B cell (primary cell): Measurements from ENCODE around the gene MRPL41. TPM values are rescaled to one million over a fixed set of nuclear protein-coding genes. Genes with fewer than 3 reads are reported as not detected.

Source experiments
- ATAC-seq: fragments of 200-7000 bp; cut with Tn5 transposase; one replicate; pipeline ENCODE4 v1.10.0; 2021; ENCODE audit warnings: low read depth, mild to moderate bottlenecking, moderate number of reproducible peaks, moderate library complexity
- CTCF ChIA-PET: fragments of 350-600 bp; sonication (Branson Sonifier 250); formaldehyde crosslinking; loops from one replicate; lab custom pipeline; 2021; ENCODE audit warnings: antibody characterized with exemption, inconsistent platforms; lab: Charles Lee
- POLR2A ChIA-PET: fragments of 350-600 bp; sonication (Branson Sonifier 250); formaldehyde crosslinking; loops from one replicate; lab custom pipeline; 2021; ENCODE audit warnings: antibody characterized with exemption; lab: Charles Lee
- DNase-seq: peaks from one replicate; pipeline ENCODE4 v3.0.0; 2013
- H2AFZ ChIP-seq: 2 replicates; pipeline ENCODE4 v1.6.1; 2012; ENCODE audit warnings: mild to moderate bottlenecking, low read depth, low read length; ENCODE audit not compliant: insufficient read depth, poor library complexity, severe bottlenecking
- H3K27ac ChIP-seq, 2 donors: 1 replicate in 1 of 2; 2 replicates in 1 of 2; pipeline ENCODE4 v1.5.1; 2012 to 2013; ENCODE audit warnings: low read length in 2 of 2, mild to moderate bottlenecking in 2 of 2, moderate library complexity in 1 of 2
- H3K27me3 ChIP-seq, 4 experiments: fragments of 200-600 bp in 1 of 4; sonication (generic) in 1 of 4; replicated peaks in 1 of 4; 1 replicate in 2 of 4; 2 replicates in 2 of 4; pipeline versions ENCODE4 v1.6.1 to v1.7.0; 2013 to 2016; ENCODE audit warnings: low read length in 3 of 4, mild to moderate bottlenecking in 2 of 4, mixed read lengths in 1 of 4, moderate library complexity in 1 of 4; ENCODE audit not compliant: insufficient read depth in 4 of 4, control insufficient read depth in 3 of 4; ENCODE audit errors: control extremely low read depth in 1 of 4
- H3K36me3 ChIP-seq, 2 experiments: replicated peaks in 1 of 2; 1 replicate in 1 of 2; 2 replicates in 1 of 2; pipeline versions ENCODE4 v1.6.1 to v1.7.1; 2013; ENCODE audit warnings: low read length in 1 of 2; ENCODE audit not compliant: insufficient read depth in 2 of 2, control insufficient read depth in 1 of 2; ENCODE audit errors: control extremely low read depth in 1 of 2, extremely low read depth in 1 of 2
- H3K4me1 ChIP-seq, 2 donors: fragments of 200-600 bp in 1 of 2; sonication (generic) in 1 of 2; 1 replicate in 1 of 2; 2 replicates in 1 of 2; pipeline versions ENCODE4 v1.5.1 to v1.6.1; 2013 to 2017; ENCODE audit warnings: low read length in 2 of 2; ENCODE audit not compliant: control insufficient read depth in 2 of 2, insufficient read depth in 2 of 2
- H3K4me2 ChIP-seq: replicated peaks from 2 replicates; pipeline ENCODE3; 2012; ENCODE audit warnings: mild to moderate bottlenecking, low read depth, low read length; ENCODE audit not compliant: poor library complexity, severe bottlenecking
- H3K4me3 ChIP-seq, 5 experiments: fragments of 200-600 bp in 1 of 5; sonication (generic) in 1 of 5; 1 replicate in 3 of 5; 2 replicates in 2 of 5; pipeline versions ENCODE4 v1.5.1 to v1.7.0; 2011 to 2016; ENCODE audit warnings: low read length in 4 of 5, mild to moderate bottlenecking in 4 of 5, low read depth in 2 of 5, control low read depth in 1 of 5, moderate library complexity in 1 of 5; ENCODE audit not compliant: insufficient read depth in 1 of 5; ENCODE audit errors: control extremely low read depth in 1 of 5, extremely low read depth in 1 of 5
- H3K79me2 ChIP-seq: fragments of 200-600 bp; sonication (generic); one replicate; pipeline ENCODE4 v1.6.0; 2016; ENCODE audit warnings: low read length; ENCODE audit not compliant: control insufficient read depth, insufficient read depth
- H3K9ac ChIP-seq: fragments of 200-600 bp; sonication (generic); 2 replicates; pipeline ENCODE4 v1.6.1; 2017; ENCODE audit warnings: mild to moderate bottlenecking, low read length, moderate library complexity
- H3K9me3 ChIP-seq, 3 donors: one replicate each; pipeline versions ENCODE4 v1.6.1 to v1.7.1; 2013; ENCODE audit warnings: low read length in 2 of 3; ENCODE audit not compliant: control insufficient read depth in 2 of 3, insufficient read depth in 1 of 3; ENCODE audit errors: control extremely low read depth in 1 of 3
- H4K20me1 ChIP-seq: 2 replicates; pipeline ENCODE4 v1.6.0; 2012; ENCODE audit warnings: mild to moderate bottlenecking, low read length; ENCODE audit not compliant: insufficient read depth, control insufficient read depth, poor library complexity, severe bottlenecking
- H3K27ac Mint-ChIP-seq: one replicate; pipeline ENCODE4 v1.8.0; 2021; ENCODE audit warnings: mixed read lengths
- H3K27me3 Mint-ChIP-seq: one replicate; pipeline ENCODE4 v1.8.0; 2021; ENCODE audit warnings: mixed read lengths
- H3K4me1 Mint-ChIP-seq: one replicate; pipeline ENCODE4 v1.8.0; 2021; ENCODE audit warnings: mixed read lengths
- H3K4me3 Mint-ChIP-seq: one replicate; pipeline ENCODE4 v1.8.0; 2021; ENCODE audit warnings: mixed read lengths
- H3K9me3 Mint-ChIP-seq: one replicate; pipeline ENCODE4 v1.8.0; 2022; ENCODE audit warnings: mixed read lengths; ENCODE audit not compliant: insufficient read depth
- CTCF ChIP-seq: fragments of 200-600 bp; IDR thresholded peaks from one replicate; pipeline ENCODE4 v1.8.0; 2022; ENCODE audit warnings: antibody characterized with exemption, mild to moderate bottlenecking
- EZH2 ChIP-seq: IDR thresholded peaks from 2 replicates; pipeline ENCODE4 v1.6.1; 2012; ENCODE audit warnings: borderline replicate concordance, low read depth, mild to moderate bottlenecking, moderate library complexity, low read length; ENCODE audit not compliant: insufficient read depth, poor library complexity, severe bottlenecking
- WGBS: methylation state at CpG from one replicate; pipeline ENCODE4 v1.1.5; 2013; ENCODE audit warnings: missing lambda C conversion rate; ENCODE audit not compliant: insufficient coverage; 5-methylcytosine and 5-hydroxymethylcytosine counted together
- intact Hi-C: fragments of 100-400 bp; cut with micrococcal nuclease; formaldehyde crosslinking; loops from one replicate; pipeline ENCODE4 v1.10.0; 2022
- polyA plus RNA-seq: library from polyadenylated mRNA; depleted of rRNA; stranded (reverse); fragments of >200 nt; gene quantifications from 2 replicates; pipeline ENCODE4 v1.2.3, GENCODE V29; 2012
- total RNA-seq, 2 donors: library from RNA; stranded (reverse); fragments of 120-200 nt in 1 of 2; gene quantifications; 1 replicate in 1 of 2; 2 replicates in 1 of 2; pipeline versions ENCODE4 v1.2.3 to v1.2.4, GENCODE V29; 2013 to 2022

MRPL41 gene
- total and polyA plus RNA-seq, 2 donors (not counting 1 experiment from before 2014, with no cell fraction given) = 59.2 to 70.9 TPM

DNA sequence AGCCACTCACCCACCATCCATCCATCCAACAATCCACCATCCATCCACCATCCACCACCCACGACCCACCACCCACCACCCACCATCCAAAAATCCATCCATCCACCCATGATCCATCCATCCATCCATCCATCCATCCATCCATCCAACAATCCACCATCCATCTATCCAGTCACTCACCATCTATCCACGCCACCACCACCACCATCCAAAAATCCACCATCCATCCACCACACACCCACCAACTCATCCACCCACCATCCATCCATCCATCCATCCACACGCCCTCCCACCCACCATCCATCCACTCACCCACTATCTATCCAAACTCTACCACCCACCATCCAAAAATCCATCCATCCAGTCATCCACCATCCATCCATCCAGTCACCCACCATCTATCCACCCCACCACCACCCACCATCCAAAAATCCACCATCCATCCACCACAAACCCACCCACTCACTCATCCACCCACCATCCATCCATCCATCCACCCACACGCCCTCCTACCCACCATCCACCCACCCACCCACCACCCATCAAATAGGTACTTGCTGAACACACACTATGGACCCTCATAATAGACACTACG is 18.0 kb downstream of the MRPL41 start:
- peaks cover 0 to 20% (median 8%) of the 10 kb centered on the region in 3 donors for H3K9me3 ChIP-seq
- H3K79me2 ChIP-seq = peaks cover 9% of the 10 kb centered on the region
- no peak overlapping the region for H3K27ac ChIP-seq
- ATAC-seq (no peak), DNase-seq (no peak)
- POLR2A ChIA-PET = interaction anchor here (0.6 kb wide), 1 partner anchor 53 kb away, joined by 5 read pairs; no protein-coding TSS in a partner anchor
- H3K4me1 Mint-ChIP-seq = peaks cover 7% of the 10 kb centered on the region
- H3K27ac Mint-ChIP-seq = no peak overlapping the region
- H4K20me1 ChIP-seq = peaks cover 19% of the 10 kb centered on the region
- no peaks in the 10 kb centered on the region for H3K27me3 ChIP-seq
- peaks cover 9 to 25% of the 10 kb centered on the region in 2 experiments for H3K36me3 ChIP-seq
- no peaks in the 10 kb centered on the region for H3K27me3 Mint-ChIP-seq
- H3K9me3 Mint-ChIP-seq = no peaks in the 10 kb centered on the region
- TF ChIP-seq EZH2 = no peak
- no peak for TF ChIP-seq CTCF
- H2AFZ ChIP-seq = no peak overlapping the region
- no peak overlapping the region for H3K9ac ChIP-seq
- no peak overlapping the region for H3K4me2 ChIP-seq
- H3K4me3 ChIP-seq = no peak overlapping the region
- intact Hi-C loops = no loop called here
- CTCF ChIA-PET = no interaction called here
- H3K4me3 Mint-ChIP-seq = no peak overlapping the region
- 91% methylated on average over 5 of the region's 5 CpGs for WGBS
- peaks cover 0 to 3% of the 10 kb centered on the region in 2 donors for H3K4me1 ChIP-seq

GRCh38 chr9:137570566-137570965 is 18.9 kb downstream of the MRPL41 start:
- Histone ChIP-seq H2AFZ (no peak overlapping the region), H3K9ac (no peak overlapping the region), H3K4me1 (peaks cover 0 to 4% of the 10 kb centered on the region in 2 donors), H3K9me3 (peaks cover 0 to 15% (median 6%) of the 10 kb centered on the region in 3 donors), H3K27ac (no peak overlapping the region), H3K4me3 (no peak overlapping the region), H4K20me1 (peaks cover 28% of the 10 kb centered on the region), H3K79me2 (peaks cover 15% of the 10 kb centered on the region), H3K27me3 (no peaks in the 10 kb centered on the region), H3K36me3 (peaks cover 9 to 31% of the 10 kb centered on the region in 2 experiments), H3K4me2 (no peak overlapping the region)
- ATAC-seq (no peak), DNase-seq (no peak)
- ChIA-PET CTCF (no interaction called here), POLR2A (no interaction called here)
- 97% methylated on average over 2 of the region's 3 CpGs for WGBS
- intact Hi-C loops = no loop called here
- TF ChIP-seq CTCF (no peak), EZH2 (no peak)
- Mint-ChIP-seq H3K9me3 (no peaks in the 10 kb centered on the region), H3K4me3 (no peak overlapping the region), H3K4me1 (peaks cover 13% of the 10 kb centered on the region), H3K27ac (peak overlapping the region; percentile 34), H3K27me3 (no peaks in the 10 kb centered on the region)
